HTR-8/SVneo (cell line): ENCODE results near the gene STK24.

Source experiments
- DNase-seq: peaks from one replicate; pipeline ENCODE4 v3.0.0; 2011; ENCODE audit warnings: low spot score, mixed read lengths; ENCODE audit not compliant: insufficient read length
- FAIRE-seq: peaks from 2 replicates; lab custom pipeline; 2011; peaks lifted over from hg19 to GRCh38; lab: Jason Lieb, UNC

STK24 gene

GRCh38 chr13:98557937-98558792 is 18.7 kb downstream of the STK24 start:
- FAIRE-seq (no peak), DNase-seq (no peak)

DNA sequence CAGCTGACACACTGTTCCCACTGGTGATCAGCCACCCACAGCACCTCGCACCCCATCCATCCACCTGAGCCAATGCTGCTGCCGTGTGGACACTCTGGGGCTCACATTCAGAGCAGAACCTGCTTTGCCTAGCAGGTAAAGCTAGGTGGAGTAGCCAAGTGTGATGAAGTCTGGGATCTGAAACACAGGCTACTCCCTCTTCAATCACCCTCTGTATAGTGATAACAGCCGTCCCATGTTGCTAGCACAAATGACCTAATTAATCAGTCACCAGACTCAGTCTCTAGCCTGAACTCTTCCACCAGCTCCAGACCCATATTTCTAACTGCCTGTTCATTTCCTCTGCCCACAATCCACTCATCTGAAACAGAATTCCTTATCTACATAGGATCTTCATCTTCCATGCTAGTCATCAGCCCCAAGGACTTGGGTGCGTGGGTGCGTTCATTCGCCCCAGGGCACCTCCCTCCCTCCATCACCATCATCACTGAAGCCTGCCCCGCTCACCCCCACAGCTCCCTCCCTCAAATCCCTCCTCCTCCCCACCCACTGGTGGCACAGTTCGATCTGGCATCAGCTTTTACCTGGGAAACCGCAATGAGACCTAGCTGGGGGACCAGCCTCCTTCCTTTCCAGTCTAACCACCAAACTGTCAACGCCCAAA is 19.8 kb downstream of the STK24 start:
- no peak for FAIRE-seq

GRCh38 chr13:98556142-98556816 is 20.6 kb downstream of the STK24 start:
- DNase-seq, result no peak
- no peak for FAIRE-seq

More for the DNA sequence above, 19.8 kb downstream of the STK24 start:
- no peak for DNase-seq

- no peak for DNase-seq
Observed at GRCh38 chr13:98549728-98550317, 27.1 kb downstream of the STK24 start.

DNA sequence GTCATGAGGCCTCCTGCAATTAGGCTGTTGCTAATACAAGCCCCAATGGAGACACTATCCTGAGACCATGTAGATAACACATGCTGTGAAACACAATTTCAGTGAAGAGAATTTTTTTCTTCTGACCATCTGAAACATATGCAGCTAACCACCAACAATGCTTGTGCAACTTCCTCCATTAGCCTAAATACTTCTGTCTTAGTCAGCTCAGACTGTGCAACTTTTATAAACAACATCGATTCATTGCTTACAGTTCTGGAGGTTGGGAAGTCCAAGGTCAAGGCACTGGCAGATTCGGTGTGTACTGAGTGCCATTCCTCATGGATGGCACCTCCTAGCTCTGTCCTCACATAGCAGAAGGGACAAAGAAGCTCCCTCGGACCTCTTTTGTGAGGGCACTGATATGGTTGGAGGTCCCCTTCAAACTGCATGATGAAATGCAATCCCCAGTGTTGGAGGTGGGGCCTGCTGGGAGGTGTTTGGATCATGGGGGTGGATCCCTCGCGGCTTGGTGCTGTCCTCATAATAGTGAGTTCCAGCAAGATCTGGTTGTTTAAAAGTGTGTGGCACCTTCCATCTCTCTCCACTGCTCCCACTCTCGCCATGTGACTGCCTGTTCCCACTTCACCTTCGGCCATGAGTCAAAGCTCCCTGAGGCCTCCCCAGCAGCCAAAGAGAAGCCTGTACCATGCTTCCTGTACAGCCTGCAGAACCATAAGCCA is 27.7 kb downstream of the STK24 start:
- FAIRE-seq (no peak), DNase-seq (no peak)

More at GRCh38 chr13:98549728-98550317, 27.1 kb downstream of the STK24 start:
- FAIRE-seq, result no peak

- DNase-seq (no peak), FAIRE-seq (no peak)
Observed at GRCh38 chr13:98548230-98548629, 28.7 kb downstream of the STK24 start.

DNA sequence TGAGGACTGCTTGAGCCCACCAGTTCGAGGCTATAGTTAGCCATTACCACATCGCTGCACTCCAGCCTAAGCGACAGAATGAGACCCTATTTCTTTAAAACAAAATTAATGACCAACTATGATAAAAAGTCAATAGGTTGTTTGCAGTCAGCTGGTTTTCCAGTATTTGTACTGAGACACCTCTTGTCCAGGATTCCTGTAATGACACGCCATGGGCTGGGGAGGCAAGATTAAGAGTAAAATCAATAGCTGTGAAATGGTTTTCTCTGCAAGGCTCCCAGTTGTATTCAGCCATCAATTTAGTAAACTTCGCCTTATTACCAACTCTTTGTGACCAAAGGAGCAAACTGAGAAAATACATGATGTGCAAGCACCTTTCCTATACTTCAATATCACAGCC is 29.5 kb downstream of the STK24 start:
- FAIRE-seq (no peak), DNase-seq (no peak)

- no peak for DNase-seq
- FAIRE-seq, result no peak
Observed at GRCh38 chr13:98546402-98546801, 30.5 kb downstream of the STK24 start.

- FAIRE-seq, result no peak
- DNase-seq, result no peak
Observed at GRCh38 chr13:98544104-98544710, 32.7 kb downstream of the STK24 start.

DNA sequence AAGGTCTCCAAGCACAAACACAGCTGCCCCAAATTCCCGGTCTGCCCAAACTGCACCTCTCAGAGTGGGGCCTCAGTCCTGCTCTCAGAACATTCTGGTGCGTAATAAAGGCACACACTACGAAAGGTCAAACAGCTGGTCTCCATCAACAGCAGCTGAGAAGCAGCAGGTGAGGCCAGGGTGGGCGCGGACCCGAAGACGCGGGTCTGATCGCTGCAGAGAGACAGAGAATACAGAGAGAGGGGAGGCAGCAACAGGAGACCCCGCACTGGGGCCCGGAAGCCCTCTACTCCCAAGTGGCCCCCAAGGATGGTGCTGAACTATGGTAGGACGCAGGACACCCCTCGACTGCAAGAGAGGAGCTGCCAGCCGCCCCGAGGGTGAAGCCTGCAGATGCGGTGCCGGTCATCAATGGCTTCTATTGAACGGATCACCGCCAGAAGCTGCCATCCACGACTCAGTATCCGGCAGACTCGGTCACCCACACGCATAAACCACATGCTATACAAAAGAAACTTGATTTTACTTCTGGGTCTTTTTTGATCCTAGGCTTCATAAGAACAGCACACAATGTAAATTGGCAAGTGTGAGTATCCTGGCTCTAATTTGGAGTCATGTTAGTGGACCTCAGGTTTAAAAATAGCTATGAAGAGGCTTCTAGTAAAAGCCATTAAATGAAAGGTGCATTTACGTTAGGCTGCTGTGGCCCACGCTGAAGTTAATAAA is 33.4 kb downstream of the STK24 start:
- FAIRE-seq (no peak), DNase-seq (no peak)

GRCh38 chr13:98542568-98543377 is 34.1 kb downstream of the STK24 start:
- no peak for DNase-seq
- no peak for FAIRE-seq

GRCh38 chr13:98541701-98542203 is 35.2 kb downstream of the STK24 start:
- FAIRE-seq (no peak), DNase-seq (no peak)

- FAIRE-seq (no peak), DNase-seq (no peak)
Observed at GRCh38 chr13:98541191-98541590, 35.7 kb downstream of the STK24 start.

- no peak for FAIRE-seq
- no peak for DNase-seq
Observed at GRCh38 chr13:98540476-98540875, 36.4 kb downstream of the STK24 start.

DNA sequence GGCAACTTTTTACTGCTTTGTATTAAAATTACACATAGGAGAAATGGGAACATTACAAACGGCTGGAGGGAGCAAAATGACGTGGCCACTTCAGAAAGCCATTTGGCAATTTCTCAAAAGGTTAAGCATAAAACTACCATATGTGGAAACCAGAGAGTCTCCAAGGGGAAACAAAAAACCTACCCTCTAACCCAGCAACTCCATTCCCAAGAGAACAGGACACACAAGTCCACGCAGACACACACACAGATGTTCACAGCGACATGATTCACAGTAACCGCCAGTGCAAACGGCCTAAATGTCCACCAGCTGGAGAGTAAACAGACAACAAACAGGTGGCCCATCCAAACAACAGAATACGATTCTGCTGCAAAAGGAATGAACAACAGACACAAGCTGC is 37.2 kb downstream of the STK24 start:
- DNase-seq (no peak), FAIRE-seq (no peak)

DNA sequence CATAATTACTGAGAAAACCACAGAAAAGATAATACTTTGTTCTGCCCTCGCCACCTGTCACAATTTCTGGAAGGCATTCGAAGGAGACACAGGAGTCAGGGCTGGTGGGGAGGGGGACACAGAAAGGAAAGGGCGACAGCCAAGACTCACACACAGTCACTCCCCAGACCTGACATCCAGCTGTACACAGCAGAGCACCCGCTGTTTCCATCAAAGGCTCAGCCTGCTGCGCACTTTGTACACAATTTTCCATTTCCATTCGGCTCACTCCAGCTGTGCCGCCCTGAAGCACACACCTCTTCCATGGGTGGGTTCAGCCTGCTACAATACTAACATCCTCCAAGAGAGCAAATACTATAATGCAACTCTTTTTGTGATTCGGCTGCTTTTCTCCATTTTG is 38.0 kb downstream of the STK24 start:
- no peak for DNase-seq
- no peak for FAIRE-seq

DNA sequence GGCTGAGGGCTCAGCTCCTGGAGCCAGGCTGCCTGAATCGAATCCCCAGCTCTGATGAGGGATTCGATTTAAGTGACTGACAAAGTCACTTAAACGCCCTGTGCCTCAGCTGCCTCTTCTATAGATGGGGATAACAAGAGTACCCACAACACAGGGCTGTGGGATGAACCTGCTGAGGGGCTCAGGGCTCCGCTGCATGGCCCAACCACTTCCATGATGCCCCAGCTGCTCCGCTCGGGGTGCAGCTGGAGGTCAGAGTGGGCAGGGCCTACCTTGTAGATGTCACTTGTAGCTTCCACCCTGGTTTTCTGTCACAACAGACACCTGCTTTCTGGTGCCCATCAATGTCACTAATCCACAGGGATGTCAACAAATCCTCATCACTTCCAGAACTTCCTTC is 39.2 kb downstream of the STK24 start:
- no peak for FAIRE-seq
- no peak for DNase-seq

- FAIRE-seq (no peak), DNase-seq (no peak)
Observed at GRCh38 chr13:98537306-98537705, 39.6 kb downstream of the STK24 start.
